GM19452 (cell line): Measurements from ENCODE around the gene NRN1.

ENCODE experiments used
- ATAC-seq: cut with Tn5 transposase; IDR thresholded peaks from one replicate; pipeline ENCODE4 v1.9.1; 2021; ENCODE audit not compliant: unreplicated experiment

Gene NRN1

DNA sequence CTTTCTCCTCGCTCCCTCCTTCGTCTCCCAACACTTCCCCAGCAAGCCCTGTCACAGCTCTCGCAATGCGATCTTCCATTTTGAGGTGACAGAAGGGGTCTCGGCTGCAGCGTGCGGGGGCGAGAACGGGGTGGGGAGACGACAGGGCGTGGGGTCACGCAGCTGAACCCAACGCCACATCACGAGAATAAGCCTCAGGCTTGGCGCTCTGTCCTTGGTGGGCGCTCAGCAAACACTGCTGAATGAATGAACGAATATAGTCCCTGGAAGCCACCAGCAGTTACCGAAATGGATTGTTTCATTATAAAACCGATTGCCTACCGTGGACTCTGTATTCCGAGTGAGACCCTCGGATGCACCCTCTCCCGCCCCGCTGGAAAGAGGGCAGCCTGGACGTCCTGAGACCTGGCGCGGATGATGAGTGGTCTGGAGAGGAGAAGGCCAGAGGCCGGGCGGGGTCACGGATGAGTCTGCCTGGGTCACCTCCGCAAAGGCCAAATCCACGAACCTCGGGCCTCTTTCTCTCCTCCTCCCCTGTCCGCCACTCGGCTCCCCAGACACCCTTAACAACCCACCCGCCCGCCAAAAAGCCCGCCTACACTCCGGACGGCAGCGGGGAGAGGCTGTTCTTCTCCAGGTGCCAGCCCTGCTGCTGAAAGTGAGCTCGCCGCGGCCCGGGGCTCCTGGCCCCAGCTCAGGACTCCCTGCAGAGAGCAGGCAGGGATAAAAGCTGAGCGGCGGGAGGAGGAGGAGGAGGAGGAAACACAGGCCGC lies 3.7 kb downstream of the NRN1 start:
- ATAC-seq: no peak

- ATAC-seq: no peak
These were observed 4.5 kb downstream of the NRN1 start for GRCh38 chr6:6002005-6002847.

DNA sequence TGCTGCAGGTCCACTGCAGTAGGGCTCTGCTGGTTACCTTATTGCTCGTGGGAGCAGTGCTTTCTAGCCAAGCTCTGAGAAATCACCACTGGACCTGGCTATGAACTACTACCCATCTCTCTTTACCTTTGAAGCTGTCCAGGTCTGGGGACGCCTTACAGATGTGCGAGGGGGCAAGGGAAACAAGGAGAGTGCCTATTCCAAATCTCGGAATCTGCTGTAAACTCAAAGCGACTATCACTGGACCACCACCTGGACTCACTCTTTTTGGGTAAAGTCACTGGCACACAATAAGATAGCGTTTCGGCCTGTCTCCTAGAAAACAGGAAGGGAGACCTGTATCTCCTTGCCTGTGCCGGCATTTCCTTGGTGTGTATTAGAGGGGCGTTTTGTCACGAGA lies 5.3 kb downstream of the NRN1 start:
- ATAC-seq: no peak

GRCh38 chr6:5999688-6000608 lies 6.8 kb downstream of the NRN1 start:
- no peak for ATAC-seq

GRCh38 chr6:5998711-5999687 lies 7.7 kb downstream of the NRN1 start:
- ATAC-seq: no peak

- no peak for ATAC-seq
These were observed 8.5 kb downstream of the NRN1 start for GRCh38 chr6:5998236-5998635.

DNA sequence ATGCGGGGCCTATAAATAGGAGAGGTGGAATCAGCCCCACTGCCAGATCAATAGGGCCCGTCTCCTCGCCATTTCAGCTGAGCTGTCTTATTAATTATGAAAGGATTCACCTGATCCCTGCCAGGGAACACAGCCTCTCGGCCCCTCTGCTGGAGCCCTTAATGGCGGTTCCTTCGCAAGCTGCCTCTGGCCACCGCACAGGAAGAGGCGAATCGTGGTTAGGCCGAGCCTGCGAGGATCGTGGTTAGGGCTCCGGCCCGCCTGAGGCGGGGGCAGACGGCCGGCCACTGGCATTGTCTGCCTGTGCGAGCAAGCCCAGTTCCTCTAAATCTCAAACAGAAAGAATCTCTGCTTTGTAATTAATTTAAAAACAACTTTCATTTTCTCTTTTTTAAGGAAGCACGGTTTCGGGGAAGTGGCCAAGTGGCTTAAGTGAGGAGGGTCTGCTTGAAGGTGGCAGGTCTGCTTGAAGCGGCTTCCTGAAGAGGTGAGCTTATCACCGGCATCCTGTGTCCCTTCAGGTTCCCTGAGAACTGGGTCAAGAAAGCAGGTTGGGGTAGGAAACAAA lies 9.2 kb downstream of the NRN1 start:
- ATAC-seq: no peak

- no peak for ATAC-seq
These were observed 9.9 kb downstream of the NRN1 start for GRCh38 chr6:5996714-5997419.

- ATAC-seq: no peak
These were observed 10.6 kb downstream of the NRN1 start for GRCh38 chr6:5995949-5996713.

- no peak for ATAC-seq
These were observed 11.1 kb downstream of the NRN1 start for GRCh38 chr6:5995658-5995948.

GRCh38 chr6:5994999-5995657 lies 11.6 kb downstream of the NRN1 start:
- ATAC-seq: no peak

DNA sequence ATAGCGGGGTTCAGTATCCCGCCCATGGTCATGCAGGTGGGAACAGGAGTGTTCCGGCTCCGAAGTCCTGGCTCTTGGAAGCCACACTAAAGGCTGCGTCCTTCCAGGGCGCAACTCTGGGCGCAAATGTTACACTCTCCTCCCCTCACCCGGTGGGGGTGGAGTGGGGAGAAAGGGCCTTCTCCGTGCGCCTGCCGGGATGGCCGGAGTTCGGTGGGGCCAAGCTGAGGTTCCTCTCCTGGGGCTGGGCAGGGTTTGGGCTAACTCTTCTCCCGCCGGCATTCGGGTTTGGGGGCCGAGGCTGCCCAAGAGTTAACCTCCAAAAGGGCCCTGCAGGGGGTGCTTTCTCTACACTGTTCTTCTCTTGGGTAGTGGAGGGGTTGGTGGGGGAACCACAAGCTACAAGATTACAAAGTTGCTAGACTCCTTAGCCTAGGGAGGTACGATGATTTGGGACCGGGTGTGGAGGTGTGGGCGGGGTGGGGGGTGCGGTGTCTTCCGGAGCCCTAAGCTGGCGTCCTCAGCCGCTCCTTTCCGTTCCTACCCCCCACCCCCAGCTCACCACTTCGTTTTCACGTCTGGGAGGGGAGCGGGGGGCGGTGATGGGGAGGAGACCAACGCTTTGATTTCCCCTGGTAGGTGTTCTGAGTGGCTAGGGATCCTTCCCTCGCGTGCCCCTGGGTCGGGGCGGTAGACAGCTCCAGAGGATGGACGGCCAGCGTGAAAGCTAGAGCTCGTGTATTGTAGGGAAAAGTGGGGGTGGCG lies 12.3 kb downstream of the NRN1 start:
- no peak for ATAC-seq

DNA sequence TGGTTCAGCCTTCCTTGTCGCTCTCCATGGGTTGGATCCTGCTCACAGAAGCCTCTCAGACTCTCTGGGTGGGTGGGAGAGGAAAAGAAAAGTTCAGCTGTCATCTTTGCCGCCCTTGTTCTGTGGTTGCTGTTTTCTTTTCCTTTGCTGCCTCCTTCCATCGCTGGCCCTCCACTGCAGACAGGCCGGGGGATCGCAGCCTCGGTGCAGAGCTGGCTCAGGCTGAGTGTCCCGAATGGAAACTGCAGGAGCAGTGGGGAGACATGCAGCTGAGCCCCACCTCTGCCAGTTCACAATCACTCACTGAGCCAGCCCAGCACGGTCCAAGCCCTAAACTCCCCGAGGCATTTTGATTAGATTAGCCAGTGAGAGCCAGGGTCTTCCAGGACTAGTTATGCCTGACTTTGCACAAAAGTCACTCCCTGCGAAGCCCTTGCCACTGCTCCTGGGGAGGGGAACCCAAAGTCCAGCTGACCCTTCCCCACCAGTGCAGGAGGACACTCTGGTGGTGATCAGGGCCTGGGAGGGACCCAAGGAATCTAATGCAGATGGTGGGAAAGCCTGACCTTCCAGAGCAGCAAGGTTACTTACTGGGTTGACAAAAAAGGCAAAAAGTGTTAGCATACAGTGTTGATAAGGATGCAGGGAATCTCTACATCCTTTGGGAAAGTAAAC lies 14.0 kb downstream of the NRN1 start:
- ATAC-seq: no peak

GRCh38 chr6:5990786-5991185 lies 15.9 kb downstream of the NRN1 start:
- no peak for ATAC-seq

GRCh38 chr6:5989141-5989723 lies 17.5 kb downstream of the NRN1 start:
- ATAC-seq: no peak

- ATAC-seq: no peak
These were observed 19.9 kb downstream of the NRN1 start for GRCh38 chr6:5986861-5987260.
